Right atrium auricular region (tissue), 2 donors: Measurements from ENCODE around the gene SETBP1. TPM values are rescaled to one million over a fixed set of nuclear protein-coding genes. Genes with fewer than 3 reads are reported as not detected.

ENCODE experiments used
- DNase-seq: peaks from one replicate; pipeline ENCODE4 v3.0.0-alpha.2; 2019; ENCODE audit warnings: low spot score
- H3K27ac ChIP-seq, 2 donors: fragments of 200-600 bp; sonication (generic); 1 replicate in 1 of 2; 2 replicates in 1 of 2; pipeline ENCODE4 v1.5.1; 2016 to 2019
- H3K27me3 ChIP-seq, 2 donors: fragments of 200-600 bp; sonication (generic); one replicate each; pipeline versions ENCODE4 v1.5.1 to v1.6.0; 2017 to 2019
- H3K36me3 ChIP-seq: fragments of 200-600 bp; sonication (generic); one replicate; pipeline ENCODE4 v1.5.1; 2016
- H3K4me1 ChIP-seq, 2 donors: fragments of 200-600 bp; sonication (generic); one replicate each; pipeline versions ENCODE4 v1.5.1 to v1.6.0; 2017 to 2019
- H3K4me3 ChIP-seq, 2 donors: fragments of 200-600 bp; sonication (generic); 1 replicate in 1 of 2; 2 replicates in 1 of 2; pipeline ENCODE4 v1.5.1; 2017 to 2019; ENCODE audit warnings: mild to moderate bottlenecking in 1 of 2, moderate library complexity in 1 of 2
- H3K9me3 ChIP-seq, 2 donors: fragments of 200-600 bp; sonication (generic); one replicate each; pipeline ENCODE4 v1.5.1; 2019
- total RNA-seq, 2 donors: library from RNA; depleted of rRNA; stranded (reverse); fragments of >200 nt; gene quantifications; one replicate each; pipeline ENCODE4 v1.1.0, GENCODE V29; 2016
- TF ChIP-seq, protein P1 (sequence below), 2 donors: fragments of 200-600 bp; sonication (generic); IDR thresholded peaks; one replicate each; pipeline ENCODE4 v1.5.1; 2019; ENCODE audit warnings: antibody characterized with exemption in 2 of 2

SETBP1 gene
- total RNA-seq, 2 donors from 2014 or later: 7.8 to 13.4 TPM

DNA sequence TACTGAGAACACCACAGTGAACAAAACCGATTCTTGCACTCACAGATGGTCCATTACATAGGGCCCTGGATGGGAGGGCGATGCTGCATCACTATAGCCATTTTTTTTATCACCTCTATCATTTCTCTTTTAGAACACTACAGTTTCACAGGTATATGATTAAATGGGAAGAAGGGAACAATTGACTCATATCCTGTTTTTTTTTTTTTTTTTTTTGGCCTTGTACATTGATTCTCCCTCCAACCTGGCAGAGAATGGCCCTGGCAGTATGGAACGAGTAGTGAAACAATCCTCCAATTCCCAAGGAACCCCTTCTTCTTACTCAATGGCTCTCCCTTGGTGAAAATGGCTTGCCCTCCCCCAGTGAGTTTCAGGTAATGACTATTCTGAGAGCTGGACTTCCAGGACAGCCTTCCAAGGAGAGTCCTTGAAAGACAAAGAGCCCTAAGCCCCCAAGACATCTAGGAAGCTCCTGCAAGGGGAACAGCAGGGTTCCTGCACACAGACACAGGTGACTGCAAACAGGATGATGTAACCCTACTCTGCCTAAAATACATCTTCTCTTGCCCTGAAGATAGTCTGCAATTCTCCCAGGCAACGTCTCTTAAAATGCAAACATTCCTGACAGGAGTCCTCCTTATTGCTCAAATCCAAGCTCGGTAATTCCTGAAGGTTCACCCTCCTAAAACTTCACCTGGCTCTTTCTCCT is 405.4 kb downstream of the SETBP1 start:
- H3K4me3 ChIP-seq: no peak overlapping the region
- DNase-seq: no peak
- H3K27me3 ChIP-seq: no peaks in the 10 kb centered on the region
- no peaks in the 10 kb centered on the region for H3K4me1 ChIP-seq
- TF ChIP-seq, protein P1, sequence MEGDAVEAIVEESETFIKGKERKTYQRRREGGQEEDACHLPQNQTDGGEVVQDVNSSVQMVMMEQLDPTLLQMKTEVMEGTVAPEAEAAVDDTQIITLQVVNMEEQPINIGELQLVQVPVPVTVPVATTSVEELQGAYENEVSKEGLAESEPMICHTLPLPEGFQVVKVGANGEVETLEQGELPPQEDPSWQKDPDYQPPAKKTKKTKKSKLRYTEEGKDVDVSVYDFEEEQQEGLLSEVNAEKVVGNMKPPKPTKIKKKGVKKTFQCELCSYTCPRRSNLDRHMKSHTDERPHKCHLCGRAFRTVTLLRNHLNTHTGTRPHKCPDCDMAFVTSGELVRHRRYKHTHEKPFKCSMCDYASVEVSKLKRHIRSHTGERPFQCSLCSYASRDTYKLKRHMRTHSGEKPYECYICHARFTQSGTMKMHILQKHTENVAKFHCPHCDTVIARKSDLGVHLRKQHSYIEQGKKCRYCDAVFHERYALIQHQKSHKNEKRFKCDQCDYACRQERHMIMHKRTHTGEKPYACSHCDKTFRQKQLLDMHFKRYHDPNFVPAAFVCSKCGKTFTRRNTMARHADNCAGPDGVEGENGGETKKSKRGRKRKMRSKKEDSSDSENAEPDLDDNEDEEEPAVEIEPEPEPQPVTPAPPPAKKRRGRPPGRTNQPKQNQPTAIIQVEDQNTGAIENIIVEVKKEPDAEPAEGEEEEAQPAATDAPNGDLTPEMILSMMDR (IDR thresholded peaks at IDR 0.05): no peak
- no peaks in the 10 kb centered on the region for H3K36me3 ChIP-seq
- H3K27ac ChIP-seq: no peak overlapping the region
- no peaks in the 10 kb centered on the region for H3K9me3 ChIP-seq

DNA sequence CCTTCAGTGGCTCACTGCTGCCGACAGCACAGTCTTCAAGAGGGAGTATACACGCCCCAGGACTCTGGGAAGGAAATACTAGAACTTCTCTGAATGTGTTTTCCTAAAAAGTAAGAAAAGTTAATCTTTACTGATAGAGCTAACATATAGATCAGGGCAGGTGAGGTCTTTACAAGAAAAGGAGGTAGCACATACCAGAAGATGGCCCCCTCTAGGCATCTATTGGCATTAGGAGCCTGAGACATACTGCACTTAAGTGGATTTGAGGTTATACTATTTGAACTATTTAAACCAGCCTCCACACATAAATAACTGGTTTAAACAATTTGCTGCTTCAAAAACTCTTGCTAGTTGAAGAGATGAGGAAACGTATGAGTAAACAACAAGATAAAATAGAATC is 406.1 kb downstream of the SETBP1 start:
- no peaks in the 10 kb centered on the region for H3K36me3 ChIP-seq
- no peaks in the 10 kb centered on the region for H3K9me3 ChIP-seq
- TF ChIP-seq, protein P1 (IDR thresholded peaks at IDR 0.05): no peak
- no peak for DNase-seq
- H3K4me3 ChIP-seq: no peak overlapping the region
- no peaks in the 10 kb centered on the region for H3K27me3 ChIP-seq
- no peak overlapping the region for H3K27ac ChIP-seq
- H3K4me1 ChIP-seq: no peaks in the 10 kb centered on the region

DNA sequence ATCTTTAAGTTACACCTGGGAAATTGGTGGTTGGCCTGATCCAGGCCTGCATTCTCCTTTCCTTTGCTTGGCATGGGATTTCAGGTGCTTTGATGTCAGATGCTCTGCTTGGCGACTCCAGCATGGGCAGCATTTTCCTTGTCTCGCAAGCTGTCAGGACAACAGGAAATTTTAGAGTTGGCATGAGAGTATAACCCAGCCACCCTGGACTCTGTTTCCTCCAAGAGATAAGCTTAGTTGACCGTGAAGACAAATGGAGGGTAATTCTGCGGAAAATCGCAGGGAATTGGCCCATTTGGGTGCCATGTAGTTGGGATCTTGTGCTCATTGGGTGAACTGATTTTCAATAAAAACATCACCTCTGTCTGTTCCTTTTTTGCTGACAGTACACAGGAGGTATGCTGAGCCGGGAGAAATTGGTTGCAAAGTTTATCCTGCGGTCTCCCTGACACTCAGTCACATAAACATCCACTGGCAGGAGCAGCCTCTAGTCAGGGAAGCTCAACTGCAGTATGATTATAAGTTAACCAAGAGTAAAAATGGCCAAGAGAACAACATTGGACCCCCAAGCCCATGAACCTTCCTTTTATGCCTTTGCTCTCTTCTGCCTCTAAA is 409.9 kb downstream of the SETBP1 start:
- no peaks in the 10 kb centered on the region for H3K9me3 ChIP-seq
- no peaks in the 10 kb centered on the region for H3K36me3 ChIP-seq
- H3K27ac ChIP-seq: no peak overlapping the region
- TF ChIP-seq, protein P1 (IDR thresholded peaks at IDR 0.05): no peak
- no peaks in the 10 kb centered on the region for H3K27me3 ChIP-seq
- no peak overlapping the region for H3K4me3 ChIP-seq
- no peaks in the 10 kb centered on the region for H3K4me1 ChIP-seq
- DNase-seq: no peak

DNA sequence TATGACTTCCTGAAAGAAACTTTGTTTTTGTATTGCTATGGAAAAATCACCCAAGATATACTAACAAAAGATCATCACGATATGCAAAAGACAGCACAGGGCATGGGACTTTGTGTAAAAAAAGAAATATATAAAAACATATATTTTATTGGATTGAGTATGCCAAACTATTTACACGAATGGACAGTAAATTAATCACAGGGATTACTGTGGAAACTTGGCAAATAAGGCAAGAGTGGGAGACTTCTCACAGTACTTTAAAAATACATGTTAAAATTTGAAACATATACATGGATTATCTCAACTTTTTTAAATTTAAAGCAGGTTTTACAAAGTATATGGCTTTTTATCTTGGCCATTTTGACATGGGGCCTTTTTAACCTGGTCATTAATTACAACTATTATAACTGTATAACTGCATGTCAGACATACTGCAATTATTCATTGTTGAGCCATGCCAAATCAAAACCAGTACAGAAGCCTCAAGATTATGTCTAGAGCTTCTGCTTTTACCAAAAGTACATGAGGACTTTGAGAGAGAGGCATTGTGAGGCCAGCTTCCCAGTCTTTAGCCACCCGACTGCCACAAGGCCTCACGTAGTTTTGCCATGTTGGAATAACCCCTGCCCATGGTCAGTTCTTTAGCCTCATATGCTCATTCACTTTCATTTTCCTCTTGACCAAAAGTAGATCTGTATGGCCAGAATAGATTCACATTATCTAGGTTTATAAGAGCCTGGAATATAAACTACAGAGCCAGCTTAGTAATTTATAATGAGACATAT is 419.8 kb downstream of the SETBP1 start:
- H3K4me3 ChIP-seq: no peak overlapping the region
- H3K9me3 ChIP-seq: no peaks in the 10 kb centered on the region
- H3K4me1 ChIP-seq: no peaks in the 10 kb centered on the region
- TF ChIP-seq, protein P1 (IDR thresholded peaks at IDR 0.05): no peak
- DNase-seq: no peak
- no peaks in the 10 kb centered on the region for H3K36me3 ChIP-seq
- H3K27ac ChIP-seq: no peak overlapping the region
- H3K27me3 ChIP-seq: no peaks in the 10 kb centered on the region

DNA sequence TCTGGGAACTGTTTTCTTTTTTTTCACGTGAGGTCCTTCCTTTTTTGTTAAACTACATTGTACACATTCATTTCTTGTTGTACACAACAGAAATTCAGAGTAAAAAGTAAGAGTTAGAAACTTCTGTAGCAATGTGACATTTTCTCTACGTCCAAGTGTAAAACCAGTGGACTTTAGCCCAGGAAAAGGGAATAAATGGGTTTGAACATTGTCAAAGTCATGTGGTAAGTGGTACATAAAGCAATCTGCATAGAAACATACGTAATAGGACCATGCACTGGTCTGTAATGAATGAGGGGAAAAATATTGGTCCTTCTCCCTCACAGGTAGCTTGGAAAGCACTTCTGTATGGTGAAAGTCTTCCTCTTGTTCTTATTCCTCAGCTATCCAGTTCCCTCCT is 421.4 kb downstream of the SETBP1 start:
- no peak overlapping the region for H3K27ac ChIP-seq
- H3K36me3 ChIP-seq: no peaks in the 10 kb centered on the region
- no peaks in the 10 kb centered on the region for H3K9me3 ChIP-seq
- no peak for DNase-seq
- TF ChIP-seq, protein P1 (IDR thresholded peaks at IDR 0.05): no peak
- no peaks in the 10 kb centered on the region for H3K27me3 ChIP-seq
- H3K4me3 ChIP-seq: no peak overlapping the region
- no peaks in the 10 kb centered on the region for H3K4me1 ChIP-seq
